HepG2 (cell line): Measurements from ENCODE around the gene UEVLD. TPM values are rescaled to one million over a fixed set of nuclear protein-coding genes. Genes with fewer than 3 reads are reported as not detected.

Experiments
- BRD4 ChIP-seq: sonication (generic); formaldehyde crosslinking; IDR thresholded peaks from 2 replicates; pipeline ENCODE4 v1.4.0; 2020; ENCODE audit warnings: missing genetic modification reagents
- CEBPG ChIP-seq: IDR thresholded peaks from 2 replicates; pipeline ENCODE4 v1.6.1; 2016
- FOXP1 ChIP-seq, 2 experiments: fragments of 450-650 bp in 1 of 2; IDR thresholded peaks; 2 replicates each; pipeline ENCODE4 v1.6.1; 2017 to 2018; ENCODE audit warnings: antibody characterized with exemption in 1 of 2
- HES4 ChIP-seq: sonication (generic); formaldehyde crosslinking; IDR thresholded peaks from 2 replicates; pipeline ENCODE4 v1.9.0; 2021; ENCODE audit warnings: mild to moderate bottlenecking, missing genetic modification reagents, borderline replicate concordance
- HNRNPUL1 ChIP-seq: fragments of 200-400 bp; formaldehyde crosslinking; IDR thresholded peaks from 2 replicates; pipeline ENCODE4 v1.6.1; 2017; ENCODE audit warnings: low read depth, mild to moderate bottlenecking, low read length, moderate library complexity
- KAT2B ChIP-seq: fragments of 150-350 bp; IDR thresholded peaks from 2 replicates; pipeline ENCODE4 v1.6.1; 2014; ENCODE audit warnings: low read depth, low read length, borderline replicate concordance
- KDM5A ChIP-seq: fragments of 200-600 bp; sonication (generic); IDR thresholded peaks from 2 replicates; pipeline ENCODE4 v1.7.0; 2018; ENCODE audit warnings: antibody characterized with exemption, mild to moderate bottlenecking, low read length, borderline replicate concordance
- MAFG ChIP-seq: sonication (generic); formaldehyde crosslinking; IDR thresholded peaks from 2 replicates; pipeline ENCODE4 v1.5.1; 2020; ENCODE audit warnings: mild to moderate bottlenecking, missing genetic modification reagents
- PCBP2 ChIP-seq: fragments of 200-400 bp; formaldehyde crosslinking; optimal IDR thresholded peaks from 2 replicates; pipeline ENCODE3; 2018; ENCODE audit warnings: low read length, low read depth; ENCODE audit not compliant: poor library complexity, severe bottlenecking
- SMARCE1 ChIP-seq: fragments of 450-650 bp; IDR thresholded peaks from 2 replicates; pipeline ENCODE4 v1.6.1; 2017; ENCODE audit warnings: borderline replicate concordance
- SRSF9 ChIP-seq: fragments of 200-400 bp; formaldehyde crosslinking; IDR thresholded peaks from 2 replicates; pipeline ENCODE4 v1.6.1; 2018; ENCODE audit warnings: borderline replicate concordance, mild to moderate bottlenecking, low read depth, low read length; ENCODE audit not compliant: insufficient read depth, poor library complexity, severe bottlenecking
- ZMYM4 ChIP-seq: sonication (generic); formaldehyde crosslinking; IDR thresholded peaks from 2 replicates; pipeline ENCODE4 v1.8.1; 2023; ENCODE audit warnings: mild to moderate bottlenecking, missing genetic modification reagents
- ZNF556 ChIP-seq: sonication (generic); formaldehyde crosslinking; IDR thresholded peaks from 2 replicates; pipeline ENCODE4 v1.4.0; 2020; ENCODE audit warnings: mild to moderate bottlenecking, missing genetic modification reagents, borderline replicate concordance
- ZNF562 ChIP-seq: sonication (generic); formaldehyde crosslinking; IDR thresholded peaks from 2 replicates; pipeline ENCODE4 v1.8.0; 2022; ENCODE audit warnings: missing genetic modification reagents, borderline replicate concordance
- ZNF569 ChIP-seq: sonication (generic); formaldehyde crosslinking; IDR thresholded peaks from 2 replicates; pipeline ENCODE4 v1.5.0; 2020; ENCODE audit warnings: mild to moderate bottlenecking, missing genetic modification reagents, moderate library complexity, borderline replicate concordance
- ZNF629 ChIP-seq: sonication (generic); formaldehyde crosslinking; conservative IDR thresholded peaks from 2 replicates; pipeline ENCODE4 v1.5.0; 2020; ENCODE audit warnings: missing genetic modification reagents
- ZNF775 ChIP-seq: sonication (generic); formaldehyde crosslinking; IDR thresholded peaks from 2 replicates; pipeline ENCODE4 v1.4.0; 2020; ENCODE audit warnings: missing genetic modification reagents, mild to moderate bottlenecking, moderate library complexity, borderline replicate concordance
- polyA plus RNA-seq, 8 experiments: library from polyadenylated mRNA; depleted of rRNA in 3 of 8; stranded (reverse) in 7 of 8; unstranded in 1 of 8; fragments of >200 nt; fragmentation: Illumina TruSeq in 4 of 8; extraction: Trizol in 4 of 8; gene quantifications; 2 replicates each; pipeline versions ENCODE4 v1.2.1 to v1.2.3, GENCODE V29; 2011 to 2016; ENCODE audit warnings: low read depth in 4 of 8, missing spikeins in 1 of 8, mixed read lengths in 1 of 8; ENCODE audit not compliant: insufficient read depth in 1 of 8
- total RNA-seq, 5 experiments: library from RNA; depleted of rRNA; stranded (reverse); fragments of >200 nt; fragmentation: Illumina TruSeq; extraction: Trizol; gene quantifications; 2 replicates each; pipeline ENCODE4 v1.2.3, GENCODE V29; 2016; ENCODE audit warnings: low read depth in 1 of 5
- TF ChIP-seq, protein P1 (sequence below): sonication (generic); formaldehyde crosslinking; conservative IDR thresholded peaks from 2 replicates; pipeline ENCODE4 v1.8.1; 2023; ENCODE audit warnings: missing genetic modification reagents
- TF ChIP-seq, protein P2 (sequence below): sonication (generic); formaldehyde crosslinking; IDR thresholded peaks from 2 replicates; pipeline ENCODE4 v1.8.0; 2022; ENCODE audit warnings: missing genetic modification reagents, mild to moderate bottlenecking, borderline replicate concordance
- TF ChIP-seq, protein P3 (sequence below): IDR thresholded peaks from 2 replicates; pipeline ENCODE4 v1.6.1; 2016; ENCODE audit warnings: mild to moderate bottlenecking

Gene UEVLD
- total and polyA plus RNA-seq, 2 of the 13 experiments (the other 11 are each of a cell fraction or from before 2014, with no cell fraction given) = 5.7 to 13.7 TPM

DNA sequence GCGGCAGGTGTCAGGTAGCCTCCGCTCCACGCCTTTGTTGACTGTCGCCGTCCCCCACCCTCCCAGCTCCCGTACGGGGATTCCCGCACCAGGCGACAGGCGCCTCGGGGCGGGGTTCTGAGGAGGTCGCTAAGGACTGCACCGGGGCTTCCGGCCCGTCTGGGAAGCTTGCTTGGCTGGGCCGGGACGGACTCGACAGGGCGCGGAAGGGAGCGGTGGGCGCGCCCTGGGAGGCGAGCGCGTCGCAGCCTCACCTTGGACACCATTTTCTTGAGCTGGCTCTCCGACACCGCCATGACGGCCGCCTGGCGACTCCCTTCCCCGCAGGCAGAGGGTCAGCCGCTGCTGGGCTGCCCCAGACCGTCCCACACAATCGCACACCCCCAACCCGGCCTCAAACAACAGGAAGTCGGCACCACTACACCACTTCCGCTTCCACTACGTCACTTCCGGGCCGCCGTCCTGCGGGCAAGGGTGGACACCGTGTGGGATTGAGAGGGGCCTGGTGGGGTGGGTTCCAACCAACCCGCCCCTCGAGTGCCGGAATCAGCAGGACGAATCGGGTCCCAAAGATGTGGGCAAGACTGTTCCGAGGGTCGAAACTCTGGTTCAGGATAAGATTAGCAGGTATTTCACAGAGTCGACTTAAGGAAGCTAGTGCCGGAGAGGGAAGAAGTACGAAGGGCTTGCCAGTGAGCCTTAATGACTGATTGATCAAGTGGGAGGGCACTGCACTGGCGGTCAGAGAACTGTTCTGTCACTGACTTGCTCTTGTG lies 61.8 kb downstream of the UEVLD start, which contains the start of gene TSG101 (continued):
- TF ChIP-seq, protein P1, sequence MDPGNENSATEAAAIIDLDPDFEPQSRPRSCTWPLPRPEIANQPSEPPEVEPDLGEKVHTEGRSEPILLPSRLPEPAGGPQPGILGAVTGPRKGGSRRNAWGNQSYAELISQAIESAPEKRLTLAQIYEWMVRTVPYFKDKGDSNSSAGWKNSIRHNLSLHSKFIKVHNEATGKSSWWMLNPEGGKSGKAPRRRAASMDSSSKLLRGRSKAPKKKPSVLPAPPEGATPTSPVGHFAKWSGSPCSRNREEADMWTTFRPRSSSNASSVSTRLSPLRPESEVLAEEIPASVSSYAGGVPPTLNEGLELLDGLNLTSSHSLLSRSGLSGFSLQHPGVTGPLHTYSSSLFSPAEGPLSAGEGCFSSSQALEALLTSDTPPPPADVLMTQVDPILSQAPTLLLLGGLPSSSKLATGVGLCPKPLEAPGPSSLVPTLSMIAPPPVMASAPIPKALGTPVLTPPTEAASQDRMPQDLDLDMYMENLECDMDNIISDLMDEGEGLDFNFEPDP = 0 out of 2 replicates have a peak, but pooled peaks have one; percentile 65
- peak; percentile 91 for TF ChIP-seq ZMYM4
- TF ChIP-seq, protein P2, sequence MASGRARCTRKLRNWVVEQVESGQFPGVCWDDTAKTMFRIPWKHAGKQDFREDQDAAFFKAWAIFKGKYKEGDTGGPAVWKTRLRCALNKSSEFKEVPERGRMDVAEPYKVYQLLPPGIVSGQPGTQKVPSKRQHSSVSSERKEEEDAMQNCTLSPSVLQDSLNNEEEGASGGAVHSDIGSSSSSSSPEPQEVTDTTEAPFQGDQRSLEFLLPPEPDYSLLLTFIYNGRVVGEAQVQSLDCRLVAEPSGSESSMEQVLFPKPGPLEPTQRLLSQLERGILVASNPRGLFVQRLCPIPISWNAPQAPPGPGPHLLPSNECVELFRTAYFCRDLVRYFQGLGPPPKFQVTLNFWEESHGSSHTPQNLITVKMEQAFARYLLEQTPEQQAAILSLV (CRISPR knock-in tag) = peak; percentile 74; the same call in 1 of the 2 replicates
- no peak; the same call in 1 of the 2 replicates for TF ChIP-seq FOXP1 (IDR thresholded peaks at IDR 0.05)
- TF ChIP-seq FOXP1 (CRISPR knock-in tag; IDR thresholded peaks at IDR 0.05) = peak; percentile 52
- TF ChIP-seq SMARCE1 = no peak
- TF ChIP-seq CEBPG (CRISPR knock-in tag) = 0 out of 2 replicates have a peak, but pooled peaks have one; percentile 0
- TF ChIP-seq SRSF9 = no peak
- TF ChIP-seq KDM5A = peak; percentile 92
- TF ChIP-seq ZNF629 (CRISPR knock-in tag) = no peak
- TF ChIP-seq, protein P3, sequence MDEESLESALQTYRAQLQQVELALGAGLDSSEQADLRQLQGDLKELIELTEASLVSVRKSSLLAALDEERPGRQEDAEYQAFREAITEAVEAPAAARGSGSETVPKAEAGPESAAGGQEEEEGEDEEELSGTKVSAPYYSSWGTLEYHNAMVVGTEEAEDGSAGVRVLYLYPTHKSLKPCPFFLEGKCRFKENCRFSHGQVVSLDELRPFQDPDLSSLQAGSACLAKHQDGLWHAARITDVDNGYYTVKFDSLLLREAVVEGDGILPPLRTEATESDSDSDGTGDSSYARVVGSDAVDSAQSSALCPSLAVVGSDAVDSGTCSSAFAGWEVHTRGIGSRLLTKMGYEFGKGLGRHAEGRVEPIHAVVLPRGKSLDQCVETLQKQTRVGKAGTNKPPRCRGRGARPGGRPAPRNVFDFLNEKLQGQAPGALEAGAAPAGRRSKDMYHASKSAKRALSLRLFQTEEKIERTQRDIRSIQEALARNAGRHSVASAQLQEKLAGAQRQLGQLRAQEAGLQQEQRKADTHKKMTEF = peak; percentile 96
- no peak for TF ChIP-seq MAFG
- no peak for TF ChIP-seq ZNF562
- no peak; the same call in 1 of the 2 replicates for TF ChIP-seq ZNF775 (CRISPR knock-in tag)
- TF ChIP-seq HNRNPUL1 = no peak
- TF ChIP-seq PCBP2 = no peak
- peak; percentile 73; the same call in 1 of the 2 replicates for TF ChIP-seq HES4 (CRISPR knock-in tag)
- peak; percentile 66; the same call in 1 of the 2 replicates for TF ChIP-seq BRD4
- no peak for TF ChIP-seq ZNF569 (CRISPR knock-in tag)
- no peak for TF ChIP-seq KAT2B
- peak; percentile 87 for TF ChIP-seq ZNF556 (CRISPR knock-in tag)
